NCI-H1436 treated with DMSO at 0.1 percent for 48 hours (cell line): ENCODE data around the gene PRUNE1.

ENCODE experiments used
- DNase-seq: peaks from one replicate; lab custom pipeline; 2025; lab: John Stamatoyannopoulos, UW

The PRUNE1 gene

GRCh38 chr1:151008244-151009205, at the start of gene PRUNE1:
TSS of gene PRUNE1 (plus strand) at chr1:151008449. CDS start at chr1:151008633, 184 bp downstream.
- DNase-seq: peak; percentile 79

GRCh38 chr1:150960646-150961045, 47.6 kb upstream of the PRUNE1 start:
- DNase-seq: no peak

- DNase-seq: no peak
Observed at GRCh38 chr1:150961756-150962155, 46.5 kb upstream of the PRUNE1 start.

- DNase-seq: no peak
Observed at GRCh38 chr1:150963321-150964163, 44.7 kb upstream of the PRUNE1 start.

GRCh38 chr1:150964164-150964489, 44.1 kb upstream of the PRUNE1 start:
- no peak for DNase-seq

- DNase-seq: no peak
Observed at GRCh38 chr1:150965605-150966004, 42.6 kb upstream of the PRUNE1 start.

GRCh38 chr1:150966011-150966410, 42.2 kb upstream of the PRUNE1 start:
- no peak for DNase-seq

- no peak for DNase-seq
Observed at GRCh38 chr1:150967936-150968335, 40.3 kb upstream of the PRUNE1 start.

- DNase-seq: no peak
Observed at GRCh38 chr1:150968491-150968890, 39.8 kb upstream of the PRUNE1 start.

GRCh38 chr1:150969626-150970025, 38.6 kb upstream of the PRUNE1 start:
- no peak for DNase-seq

- no peak for DNase-seq
Observed at GRCh38 chr1:150970808-150971582, 37.3 kb upstream of the PRUNE1 start.

GRCh38 chr1:150971583-150972416, 36.4 kb upstream of the PRUNE1 start:
- DNase-seq: no peak

- DNase-seq: no peak
Observed at GRCh38 chr1:150972417-150972940, 35.8 kb upstream of the PRUNE1 start.

- DNase-seq: no peak
Observed at GRCh38 chr1:150973258-150973835, 34.9 kb upstream of the PRUNE1 start.

- no peak for DNase-seq
Observed at GRCh38 chr1:150973836-150974579, 34.2 kb upstream of the PRUNE1 start.

- DNase-seq: no peak
Observed at GRCh38 chr1:150974580-150975478, 33.4 kb upstream of the PRUNE1 start, which contains the start of gene CERS2. TSS of gene CERS2 (minus strand) at chr1:150974835. CDS start at chr1:150969090, 5,745 bp downstream.

- DNase-seq: no peak
Observed at GRCh38 chr1:150976401-150976821, 31.8 kb upstream of the PRUNE1 start.

GRCh38 chr1:150976879-150977694, 31.2 kb upstream of the PRUNE1 start:
- no peak for DNase-seq
